Mesendoderm (in vitro differentiated cells): ENCODE results near the gene CKMT1B.
"Not testable (repeated sequence)": the region's sequence is repeated elsewhere in the genome, so short reads cannot be mapped to it uniquely, and the experiment has no call there.

Experiments used
- DNase-seq: peaks from one replicate; pipeline ENCODE4 v3.0.0; 2013
- H2AK5ac ChIP-seq: 2 replicates; pipeline ENCODE4 v1.6.1; 2013; ENCODE audit warnings: low read length, inconsistent platforms
- H2BK120ac ChIP-seq: 2 replicates; pipeline ENCODE4 v1.6.1; 2013; ENCODE audit warnings: low read depth, mild to moderate bottlenecking, low read length, moderate library complexity, mixed read lengths
- H2BK15ac ChIP-seq: replicated peaks from 2 replicates; pipeline ENCODE4 v1.6.1; 2013; ENCODE audit warnings: low read depth, mild to moderate bottlenecking, moderate library complexity
- H2BK5ac ChIP-seq: 2 replicates; pipeline ENCODE4 v1.6.1; 2013; ENCODE audit warnings: low read length, inconsistent platforms
- H3K18ac ChIP-seq: 2 replicates; pipeline ENCODE4 v1.6.1; 2013; ENCODE audit warnings: mild to moderate bottlenecking, low read length, mixed read lengths
- H3K23ac ChIP-seq: one replicate; pipeline ENCODE4 v1.6.1; 2013; ENCODE audit warnings: low read length
- H3K27ac ChIP-seq: 2 replicates; pipeline ENCODE4 v1.5.1; 2013; ENCODE audit warnings: low read depth, mild to moderate bottlenecking, inconsistent platforms, low read length, moderate library complexity
- H3K27me3 ChIP-seq: 2 replicates; pipeline ENCODE4 v1.6.1; 2013; ENCODE audit warnings: low read length, control low read depth, mild to moderate bottlenecking, inconsistent platforms; ENCODE audit not compliant: insufficient read depth, poor library complexity
- H3K36me3 ChIP-seq: 2 replicates; pipeline ENCODE4 v1.6.1; 2013; ENCODE audit warnings: low read length, inconsistent platforms; ENCODE audit not compliant: control insufficient read depth, insufficient read depth
- H3K4ac ChIP-seq: one replicate; pipeline ENCODE4 v1.6.1; 2013; ENCODE audit warnings: low read depth, mild to moderate bottlenecking, low read length, moderate library complexity
- H3K4me1 ChIP-seq: 2 replicates; pipeline ENCODE4 v1.6.1; 2013; ENCODE audit warnings: low read depth, low read length, inconsistent platforms; ENCODE audit not compliant: control insufficient read depth
- H3K4me2 ChIP-seq: 2 replicates; pipeline ENCODE4 v1.6.1; 2013; ENCODE audit warnings: low read length
- H3K4me3 ChIP-seq: 2 replicates; pipeline ENCODE4 v1.5.1; 2013; ENCODE audit warnings: mild to moderate bottlenecking, low read length
- H3K56ac ChIP-seq: one replicate; pipeline ENCODE4 v1.6.1; 2013; ENCODE audit warnings: low read length
- H3K79me1 ChIP-seq: 2 replicates; pipeline ENCODE4 v1.6.1; 2013; ENCODE audit warnings: low read length, inconsistent platforms
- H3K79me2 ChIP-seq: 2 replicates; pipeline ENCODE4 v1.6.1; 2013; ENCODE audit warnings: mild to moderate bottlenecking, low read length; ENCODE audit not compliant: control insufficient read depth, insufficient read depth
- H3K9ac ChIP-seq: 2 replicates; pipeline ENCODE4 v1.6.1; 2013; ENCODE audit warnings: low read length, inconsistent platforms
- H4K5ac ChIP-seq: one replicate; pipeline ENCODE4 v1.6.1; 2013; ENCODE audit warnings: low read length
- H4K8ac ChIP-seq: one replicate; pipeline ENCODE4 v1.6.1; 2013; ENCODE audit warnings: low read depth, mild to moderate bottlenecking, control low read depth, low read length, moderate library complexity
- WGBS: extraction: QIAGEN DNeasy Blood & Tissue Kit; methylation state at CpG from one replicate; pipeline ENCODE4 v1.1.7; 2013; ENCODE audit warnings: low lambda C conversion rate, missing lambda C conversion rate; ENCODE audit not compliant: insufficient coverage; ENCODE audit errors: extremely low coverage; 5-methylcytosine and 5-hydroxymethylcytosine counted together

Gene CKMT1B

GRCh38 chr15:43552256-43552655 lies 41.6 kb upstream of the CKMT1B start:
- Histone ChIP-seq H2BK120ac (no peak overlapping the region), H3K4ac (no peak overlapping the region), H4K5ac (no peak overlapping the region), H3K27ac (no peak overlapping the region), H3K18ac (no peak overlapping the region), H2AK5ac (no peak overlapping the region), H4K8ac (no peak overlapping the region), H3K56ac (no peak overlapping the region), H3K9ac (no peak overlapping the region), H3K36me3 (no peaks in the 10 kb centered on the region), H3K79me1 (no peaks in the 10 kb centered on the region), H3K4me3 (no peak overlapping the region), H3K4me1 (no peaks in the 10 kb centered on the region), H3K79me2 (no peaks in the 10 kb centered on the region), H3K4me2 (no peak overlapping the region), H2BK15ac (no peak overlapping the region), H2BK5ac (no peak overlapping the region), H3K23ac (no peak overlapping the region), H3K27me3 (no peaks in the 10 kb centered on the region)
- no peak for DNase-seq
- whole genome bisulfite sequencing = no CpG with 5 or more reads among the region's 4 CpGs

GRCh38 chr15:43552986-43553385 lies 40.8 kb upstream of the CKMT1B start:
- H3K4me2 ChIP-seq = no peak overlapping the region
- no peak overlapping the region for H3K56ac ChIP-seq
- no peak overlapping the region for H2BK15ac ChIP-seq
- no peak overlapping the region for H4K5ac ChIP-seq
- no peak overlapping the region for H3K23ac ChIP-seq
- H3K79me2 ChIP-seq = no peaks in the 10 kb centered on the region
- no peaks in the 10 kb centered on the region for H3K4me1 ChIP-seq
- WGBS = no CpG with 5 or more reads among the region's 2 CpGs
- H3K4ac ChIP-seq = no peak overlapping the region
- H3K18ac ChIP-seq = no peak overlapping the region
- H4K8ac ChIP-seq = no peak overlapping the region
- H3K79me1 ChIP-seq = no peaks in the 10 kb centered on the region
- H2BK5ac ChIP-seq = no peak overlapping the region
- H3K27ac ChIP-seq = no peak overlapping the region
- no peak overlapping the region for H2AK5ac ChIP-seq
- H3K9ac ChIP-seq = no peak overlapping the region
- no peak overlapping the region for H2BK120ac ChIP-seq
- no peaks in the 10 kb centered on the region for H3K36me3 ChIP-seq
- H3K27me3 ChIP-seq = no peaks in the 10 kb centered on the region
- DNase-seq = no peak
- H3K4me3 ChIP-seq = no peak overlapping the region

- no CpG with 5 or more reads among the region's 3 CpGs for WGBS
These were observed 31.1 kb upstream of the CKMT1B start for GRCh38 chr15:43562753-43563152.

GRCh38 chr15:43563793-43564192 lies 30.0 kb upstream of the CKMT1B start:
- not testable (repeated sequence) for H3K36me3 ChIP-seq, H3K56ac ChIP-seq, H3K23ac ChIP-seq, H3K79me2 ChIP-seq, DNase-seq, H3K79me1 ChIP-seq, H4K8ac ChIP-seq, H3K27ac ChIP-seq, H2BK120ac ChIP-seq, H3K4ac ChIP-seq, H4K5ac ChIP-seq, H3K4me3 ChIP-seq, H3K4me1 ChIP-seq, H3K18ac ChIP-seq, H3K4me2 ChIP-seq, H2BK5ac ChIP-seq, H3K9ac ChIP-seq, H2AK5ac ChIP-seq, H2BK15ac ChIP-seq, H3K27me3 ChIP-seq
- WGBS = no CpG with 5 or more reads among the region's 8 CpGs

More at GRCh38 chr15:43562753-43563152, 31.1 kb upstream of the CKMT1B start:
- H3K4me2 ChIP-seq, H3K79me1 ChIP-seq, H3K23ac ChIP-seq, H3K4me3 ChIP-seq, H2BK120ac ChIP-seq, H3K27me3 ChIP-seq, H3K4ac ChIP-seq, H2BK5ac ChIP-seq, DNase-seq, H3K9ac ChIP-seq, H3K36me3 ChIP-seq, H3K79me2 ChIP-seq, H4K8ac ChIP-seq, H2AK5ac ChIP-seq, H3K18ac ChIP-seq, H3K4me1 ChIP-seq, H2BK15ac ChIP-seq, H4K5ac ChIP-seq, H3K27ac ChIP-seq, H3K56ac ChIP-seq: not testable (repeated sequence)

GRCh38 chr15:43566615-43567014 lies 27.2 kb upstream of the CKMT1B start:
- not testable (repeated sequence) for H3K9ac ChIP-seq, H3K18ac ChIP-seq, H3K56ac ChIP-seq, H4K8ac ChIP-seq, H3K79me1 ChIP-seq, H3K4ac ChIP-seq, H4K5ac ChIP-seq, H3K4me1 ChIP-seq, H3K4me2 ChIP-seq, H3K27me3 ChIP-seq, H2BK15ac ChIP-seq, H2BK120ac ChIP-seq, H2BK5ac ChIP-seq, H2AK5ac ChIP-seq, H3K4me3 ChIP-seq, DNase-seq, H3K27ac ChIP-seq, H3K79me2 ChIP-seq, H3K23ac ChIP-seq, H3K36me3 ChIP-seq
- no CpG with 5 or more reads among the region's 2 CpGs for WGBS

- H4K8ac ChIP-seq, H3K4me2 ChIP-seq, H3K23ac ChIP-seq, H2BK15ac ChIP-seq, H4K5ac ChIP-seq, H2BK5ac ChIP-seq, H3K36me3 ChIP-seq, H3K27me3 ChIP-seq, H3K4me3 ChIP-seq, H3K4ac ChIP-seq, H2AK5ac ChIP-seq, H3K56ac ChIP-seq, H3K18ac ChIP-seq, H3K79me2 ChIP-seq, H3K79me1 ChIP-seq, H3K9ac ChIP-seq, H3K4me1 ChIP-seq, H2BK120ac ChIP-seq, H3K27ac ChIP-seq, DNase-seq: not testable (repeated sequence)
- no CpG with 5 or more reads among the region's 1 CpG for whole genome bisulfite sequencing
These were observed 19.2 kb upstream of the CKMT1B start for GRCh38 chr15:43574607-43575006.
